Glomerular visceral epithelial cell (primary cell): ENCODE measurements around the gene BANP.
"Not testable (repeated sequence)": the region's sequence is repeated elsewhere in the genome, so short reads cannot be mapped to it uniquely, and the experiment has no call there.

ENCODE experiments used
- DNase-seq: peaks from one replicate; pipeline ENCODE4 v3.0.0-alpha.2; 2016; ENCODE audit errors: extremely low spot score

BANP gene

GRCh38 chr16:88065747-88066142, 114.5 kb downstream of the BANP start:
- no peak for DNase-seq

- no peak for DNase-seq
These were observed 115.0 kb downstream of the BANP start for GRCh38 chr16:88066234-88066633.

- no peak for DNase-seq
These were observed 115.7 kb downstream of the BANP start for GRCh38 chr16:88066680-88067529.

GRCh38 chr16:88067530-88068411, 116.5 kb downstream of the BANP start:
- DNase-seq = no peak

- no peak for DNase-seq
These were observed 117.5 kb downstream of the BANP start for GRCh38 chr16:88068476-88069396.

- no peak for DNase-seq
These were observed 118.3 kb downstream of the BANP start for GRCh38 chr16:88069397-88070168.

GRCh38 chr16:88070341-88070740, 119.1 kb downstream of the BANP start:
- DNase-seq = no peak

GRCh38 chr16:88070989-88071625, 119.9 kb downstream of the BANP start:
- DNase-seq = no peak

- DNase-seq = no peak
These were observed 120.7 kb downstream of the BANP start for GRCh38 chr16:88071908-88072307.

- no peak for DNase-seq
These were observed 121.4 kb downstream of the BANP start for GRCh38 chr16:88072571-88073001.

GRCh38 chr16:88073201-88073721, 122.0 kb downstream of the BANP start:
- no peak for DNase-seq

GRCh38 chr16:88074041-88074440, 122.8 kb downstream of the BANP start:
- DNase-seq = no peak

- DNase-seq = no peak
These were observed 125.1 kb downstream of the BANP start for GRCh38 chr16:88076211-88076931.

- DNase-seq = not testable (repeated sequence)
These were observed 125.7 kb downstream of the BANP start for GRCh38 chr16:88076932-88077320.

- no peak for DNase-seq
These were observed 126.3 kb downstream of the BANP start for GRCh38 chr16:88077328-88078108.

- DNase-seq = no peak
These were observed 127.0 kb downstream of the BANP start for GRCh38 chr16:88078111-88078775.

GRCh38 chr16:88083582-88083981, 132.3 kb downstream of the BANP start:
- DNase-seq = no peak

GRCh38 chr16:88084881-88085280, 133.6 kb downstream of the BANP start:
- no peak for DNase-seq
